ENCODE measurements around the gene GDPD4.

GRCh38 chr11:77201370-77201769, 100.1 kb downstream of the GDPD4 start:
- TF ChIP-seq CTCF (IDR thresholded peaks at IDR 0.05) (no peak), EP300 (IDR thresholded peaks at IDR 0.05; ENCODE audit: low read depth) (no peak), POLR2A (IDR thresholded peaks at IDR 0.05) (no peak), POLR2AphosphoS5 (IDR thresholded peaks at IDR 0.05) (no peak)

Data from transverse colon (tissue), 4 donors.